HG03060 (cell line): ENCODE results near the gene SUV39H2.
"Not testable (repeated sequence)": the region's sequence is repeated elsewhere in the genome, so short reads cannot be mapped to it uniquely, and the experiment has no call there.

ENCODE experiments used
- ATAC-seq: cut with Tn5 transposase; IDR thresholded peaks from one replicate; pipeline ENCODE4 v1.9.1; 2021; ENCODE audit warnings: low read depth, moderate number of reproducible peaks; ENCODE audit not compliant: unreplicated experiment

SUV39H2 gene

GRCh38 chr10:14926061-14926470 lies 47.4 kb downstream of the SUV39H2 start:
- no peak for ATAC-seq

DNA sequence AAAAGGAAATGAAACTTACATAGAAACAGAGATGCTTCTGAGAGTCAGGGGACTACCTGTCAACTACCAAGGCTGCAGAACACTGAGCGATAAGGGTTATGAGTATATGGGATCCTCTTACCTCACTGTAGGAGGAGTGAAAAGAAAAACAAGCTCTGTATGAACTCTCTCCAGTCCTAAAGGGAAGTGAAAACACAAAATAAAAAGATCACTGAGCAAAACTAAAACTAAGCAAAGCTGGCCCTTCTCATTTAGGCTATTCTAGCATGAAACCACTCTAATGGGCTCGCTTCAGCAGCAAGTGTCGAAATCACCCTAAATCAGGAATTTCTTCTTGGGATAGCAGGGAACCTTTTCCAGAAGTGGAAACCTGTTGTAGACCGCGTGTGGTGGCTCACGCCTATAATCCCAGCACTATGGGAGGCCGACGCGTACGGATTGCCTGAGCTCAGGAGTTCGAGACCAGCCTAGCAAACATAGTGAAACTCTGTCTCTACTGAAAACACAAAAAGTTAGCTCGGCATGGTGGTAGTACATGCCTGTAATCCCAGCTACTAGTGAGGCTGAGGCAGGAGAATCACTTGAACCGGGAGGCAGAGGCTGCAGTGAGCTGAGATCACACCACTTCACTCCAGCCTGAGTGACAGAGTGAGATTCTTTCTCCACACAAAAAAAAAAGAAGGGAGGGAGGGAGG lies 48.2 kb downstream of the SUV39H2 start:
- ATAC-seq, result peak; percentile 86

DNA sequence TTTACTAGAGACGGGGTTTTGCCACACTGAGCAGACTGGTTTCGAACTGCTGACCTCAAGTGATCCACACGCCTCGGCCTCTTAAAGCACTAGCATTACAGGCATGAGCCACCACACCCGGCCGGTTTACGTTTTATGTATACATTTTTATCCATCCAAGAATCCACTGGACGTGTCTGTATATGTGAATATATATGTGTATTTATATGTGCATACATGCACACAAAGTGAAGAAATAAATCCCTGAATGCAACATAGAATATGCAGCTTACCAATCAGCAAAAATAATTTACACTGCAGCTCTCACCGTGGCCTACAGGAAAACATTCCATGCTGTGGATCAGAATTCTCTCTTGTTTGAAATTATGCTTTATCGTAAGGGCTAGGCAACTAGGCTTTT lies 51.9 kb downstream of the SUV39H2 start:
- ATAC-seq, result no peak

- no peak for ATAC-seq
Measured at GRCh38 chr10:14936584-14936983, 57.9 kb downstream of the SUV39H2 start.

DNA sequence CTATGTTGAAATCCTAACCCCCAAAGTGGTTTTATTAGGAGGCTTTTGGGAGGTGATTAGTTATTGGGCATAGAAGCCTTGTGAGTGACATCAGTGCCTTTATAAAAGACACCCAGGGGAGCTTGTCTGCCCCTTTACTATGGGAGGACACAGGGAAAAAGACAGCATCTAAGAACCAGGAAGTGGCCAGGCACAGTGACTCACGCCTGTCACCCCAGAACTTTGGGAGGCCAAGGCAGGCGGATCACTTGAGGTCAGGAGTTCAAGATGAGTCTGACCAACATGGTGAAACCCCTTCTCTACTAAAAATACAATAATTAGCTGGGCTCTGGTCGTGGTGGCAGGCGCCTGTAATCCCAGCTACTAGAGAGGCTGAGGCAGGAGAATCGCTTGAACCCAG lies 60.3 kb downstream of the SUV39H2 start:
- not testable (repeated sequence) for ATAC-seq

GRCh38 chr10:14942147-14942949 lies 63.7 kb downstream of the SUV39H2 start:
- ATAC-seq, result not testable (repeated sequence)

DNA sequence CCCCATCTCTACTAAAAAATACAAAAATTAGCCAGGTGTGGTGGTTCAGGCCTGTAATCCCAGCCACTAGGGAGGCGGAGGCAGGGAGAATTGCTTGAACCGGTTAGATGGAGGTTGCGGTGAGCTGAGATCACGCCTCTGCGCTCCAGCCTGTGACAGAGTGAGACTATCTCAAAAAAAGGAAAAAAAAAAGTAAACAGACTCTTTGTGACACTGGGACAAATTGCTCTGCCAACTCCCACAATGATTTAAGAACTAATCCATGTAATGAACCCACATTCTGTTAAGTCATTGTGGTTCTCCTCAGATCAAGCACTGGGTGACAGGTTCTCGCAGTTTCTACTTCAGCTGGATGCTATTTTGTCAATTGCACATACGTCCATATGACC lies 64.3 kb downstream of the SUV39H2 start:
- not testable (repeated sequence) for ATAC-seq

- no peak for ATAC-seq
Measured at GRCh38 chr10:14945108-14945507, 66.4 kb downstream of the SUV39H2 start.

DNA sequence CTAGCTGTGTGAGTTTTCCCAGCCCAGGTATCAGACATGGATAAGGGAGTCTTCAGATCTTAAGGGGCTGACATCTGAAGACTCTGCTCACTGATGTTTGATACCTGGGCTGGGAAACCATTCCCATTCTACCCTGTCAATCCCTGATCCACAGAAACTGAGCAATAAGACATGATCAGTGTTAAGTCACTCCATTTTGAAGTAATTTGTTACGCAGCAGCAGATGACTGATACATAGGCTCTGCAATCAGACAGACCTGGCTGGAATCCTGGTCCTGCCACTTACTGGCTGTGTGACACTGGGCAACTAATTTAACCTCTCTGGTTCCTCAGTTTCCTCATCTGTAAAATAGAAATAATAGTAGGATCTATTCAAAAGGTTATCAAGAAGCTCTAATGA lies 68.6 kb downstream of the SUV39H2 start:
- no peak for ATAC-seq

- ATAC-seq, result no peak
Measured at GRCh38 chr10:14949291-14949690, 70.6 kb downstream of the SUV39H2 start.

DNA sequence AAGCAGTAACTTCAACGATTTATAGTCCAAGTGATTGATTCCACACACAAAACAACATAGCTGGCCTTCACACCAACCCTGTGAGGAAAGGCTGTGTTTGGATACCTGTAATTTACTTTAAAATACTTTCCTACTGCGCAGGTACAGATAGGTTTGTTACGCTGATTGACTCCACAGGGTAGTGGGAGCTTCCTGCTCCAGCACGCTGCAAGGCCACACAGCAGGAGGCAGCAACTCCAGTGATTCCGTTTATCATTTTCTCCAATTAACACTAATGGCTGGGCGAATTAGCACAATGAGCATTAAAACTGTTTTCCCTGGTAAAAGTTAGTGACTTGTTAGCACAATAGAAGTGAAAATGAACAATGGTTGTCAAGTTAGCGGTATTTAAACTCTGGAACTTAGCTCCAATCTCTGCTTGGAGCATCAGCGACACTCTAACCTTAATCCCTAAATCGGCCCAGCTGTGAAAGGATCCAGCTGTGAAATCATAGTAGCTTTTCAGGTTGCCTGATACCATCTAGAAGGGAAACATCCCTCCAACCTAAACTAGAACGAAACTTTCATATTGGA lies 74.3 kb downstream of the SUV39H2 start:
- no peak for ATAC-seq

DNA sequence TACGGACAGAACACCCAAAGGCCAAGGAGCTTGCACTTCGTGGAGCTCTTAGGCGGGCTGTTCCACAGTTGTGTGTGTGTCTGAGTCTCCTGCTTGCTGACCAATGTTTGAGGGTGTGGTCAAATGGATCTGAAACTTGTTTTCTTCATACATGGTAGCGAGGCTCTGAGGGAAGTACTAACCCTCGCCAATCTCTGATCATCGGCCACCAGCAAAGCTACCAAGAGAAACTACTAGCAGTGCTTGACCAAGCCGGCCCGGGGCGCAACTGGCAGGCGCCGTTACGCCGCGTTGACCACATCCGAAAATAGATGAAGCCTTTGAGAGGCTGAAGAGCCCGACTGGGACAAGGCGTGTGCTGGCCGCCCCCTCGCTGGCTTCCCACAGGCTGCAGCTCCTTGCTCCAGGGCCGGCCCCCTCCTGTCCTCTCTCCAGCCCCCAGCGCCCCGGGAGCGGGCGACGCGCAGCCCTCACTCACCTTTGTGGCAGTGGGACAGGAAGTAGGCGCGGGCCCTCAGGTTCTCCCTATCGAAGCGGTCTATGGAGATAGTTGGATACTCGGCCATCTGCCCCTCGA lies 74.8 kb downstream of the SUV39H2 start:
- no peak for ATAC-seq
